GM23338 (cell line): ENCODE results near the gene ZBBX. TPM values are rescaled to one million over a fixed set of nuclear protein-coding genes. Genes with fewer than 3 reads are reported as not detected.

Experiments
- ATAC-seq: fragments of 200-7000 bp; cut with Tn5 transposase; 3 replicates; pipeline ENCODE4 v1.9.1; 2020
- DNase-seq: peaks from one replicate; pipeline ENCODE4 v3.0.0-alpha.2; 2015; ENCODE audit warnings: low spot score
- H2AFZ ChIP-seq: fragments of 200-600 bp; sonication (generic); 2 replicates; pipeline ENCODE4 v1.8.0; 2016; ENCODE audit warnings: antibody characterized with exemption, mild to moderate bottlenecking, moderate library complexity
- H3F3A ChIP-seq: fragments of 200-600 bp; sonication (generic); replicated peaks from 2 replicates; pipeline ENCODE4 v1.8.0; 2017; ENCODE audit warnings: antibody characterized with exemption, mixed run types, low read depth
- H3K27ac ChIP-seq: fragments of 200-600 bp; sonication (generic); 2 replicates; pipeline ENCODE4 v1.6.1; 2016; ENCODE audit warnings: low read depth
- H3K27me3 ChIP-seq: fragments of 200-600 bp; sonication (generic); 2 replicates; pipeline ENCODE4 v1.8.0; 2016; ENCODE audit warnings: mild to moderate bottlenecking, mixed run types, moderate library complexity; ENCODE audit not compliant: insufficient read depth
- H3K36me3 ChIP-seq: fragments of 200-600 bp; sonication (generic); 2 replicates; pipeline ENCODE4 v1.8.0; 2016; ENCODE audit warnings: mild to moderate bottlenecking; ENCODE audit not compliant: insufficient read depth
- H3K4me1 ChIP-seq: fragments of 200-600 bp; sonication (generic); 2 replicates; pipeline ENCODE4 v1.8.0; 2016; ENCODE audit warnings: mild to moderate bottlenecking, moderate library complexity; ENCODE audit not compliant: insufficient read depth
- H3K4me2 ChIP-seq: fragments of 200-600 bp; sonication (generic); 2 replicates; pipeline ENCODE4 v1.7.1; 2017; ENCODE audit warnings: mixed run types
- H3K4me3 ChIP-seq: fragments of 200-600 bp; sonication (generic); 2 replicates; pipeline ENCODE4 v1.6.1; 2016; ENCODE audit warnings: mixed run types
- H3K79me2 ChIP-seq: fragments of 200-600 bp; sonication (generic); replicated peaks from 2 replicates; pipeline ENCODE4 v1.8.0; 2017; ENCODE audit warnings: mild to moderate bottlenecking; ENCODE audit not compliant: insufficient read depth
- H3K9me2 ChIP-seq: fragments of 200-600 bp; sonication (generic); 2 replicates; pipeline ENCODE4 v1.8.0; 2017; ENCODE audit not compliant: insufficient read depth
- H4K20me1 ChIP-seq: fragments of 200-600 bp; sonication (generic); replicated peaks from 2 replicates; pipeline ENCODE4 v1.8.0; 2017; ENCODE audit warnings: mild to moderate bottlenecking; ENCODE audit not compliant: insufficient read depth
- H3K27ac Mint-ChIP-seq: 2 replicates; pipeline ENCODE4 v1.8.0; 2020; ENCODE audit warnings: inconsistent platforms, mild to moderate bottlenecking, moderate library complexity, mixed read lengths
- H3K27me3 Mint-ChIP-seq: 3 replicates; pipeline ENCODE4 v1.8.0; 2022; ENCODE audit warnings: low read depth, mild to moderate bottlenecking, moderate library complexity, mixed read lengths, inconsistent platforms; ENCODE audit not compliant: insufficient read depth, poor library complexity
- H3K36me3 Mint-ChIP-seq: 3 replicates; pipeline ENCODE4 v1.8.0; 2021; ENCODE audit warnings: low read depth, mild to moderate bottlenecking, inconsistent platforms, moderate library complexity, mixed read lengths
- H3K4me1 Mint-ChIP-seq: 3 replicates; pipeline ENCODE4 v1.8.0; 2020; ENCODE audit warnings: mild to moderate bottlenecking, inconsistent platforms, mixed read lengths
- H3K4me3 Mint-ChIP-seq: 3 replicates; pipeline ENCODE4 v1.8.0; 2021; ENCODE audit warnings: moderate library complexity, mild to moderate bottlenecking, inconsistent platforms, mixed read lengths
- H3K9me3 Mint-ChIP-seq: 3 replicates; pipeline ENCODE4 v1.8.0; 2020; ENCODE audit warnings: moderate library complexity, mild to moderate bottlenecking, inconsistent platforms, mixed read lengths
- CREB1 ChIP-seq: fragments of 250-450 bp; sonication (Bioruptor Pico); IDR thresholded peaks from 2 replicates; pipeline ENCODE4 v1.5.0; 2020; ENCODE audit warnings: low read depth, mild to moderate bottlenecking, moderate library complexity
- EZH2 ChIP-seq: fragments of 200-600 bp; sonication (generic); IDR thresholded peaks from one replicate; pipeline ENCODE4 v1.8.0; 2017; ENCODE audit warnings: antibody characterized with exemption, mild to moderate bottlenecking, low read depth; ENCODE audit not compliant: unreplicated experiment
- EZH2phosphoT487 ChIP-seq: fragments of 200-600 bp; sonication (generic); IDR thresholded peaks from one replicate; pipeline ENCODE4 v1.8.1; 2018; ENCODE audit warnings: antibody characterized with exemption; ENCODE audit not compliant: unreplicated experiment
- STAT1 ChIP-seq: IDR thresholded peaks from one replicate; pipeline ENCODE4 v1.6.1; 2016; ENCODE audit warnings: antibody characterized with exemption; ENCODE audit not compliant: unreplicated experiment
- ZNF114 ChIP-seq: fragments of 250-450 bp; sonication (Bioruptor Pico); IDR thresholded peaks from 2 replicates; pipeline ENCODE4 v1.5.0; 2020; ENCODE audit warnings: mild to moderate bottlenecking, moderate library complexity
- ZNF331 ChIP-seq: fragments of 250-450 bp; sonication (Bioruptor Pico); IDR thresholded peaks from 2 replicates; pipeline ENCODE4 v1.5.0; 2020; ENCODE audit warnings: low read depth, mild to moderate bottlenecking, moderate library complexity
- polyA plus RNA-seq: library from polyadenylated mRNA; unstranded; fragments of >200 nt; fragmentation: Nextera tagmentation; extraction: Ambion mirVana; gene quantifications from 2 replicates; pipeline ENCODE4 v1.2.1, GENCODE V29; 2016
- total RNA-seq: library from RNA; depleted of rRNA; stranded (reverse); fragments of >200 nt; shearing (Covaris generic); gene quantifications from 2 replicates; pipeline ENCODE4 v1.2.3, GENCODE V29; 2014
- TF ChIP-seq, protein P1 (sequence below): fragments of 250-450 bp; sonication (Bioruptor Pico); IDR thresholded peaks from 2 replicates; pipeline ENCODE4 v1.5.0; 2020; ENCODE audit warnings: mild to moderate bottlenecking, moderate library complexity

Gene ZBBX
- total and polyA plus RNA-seq, 2 experiments from 2014 or later: 0.90 to 1.1 TPM

GRCh38 chr3:167361306-167361705 is 18.8 kb downstream of the ZBBX start (continued):
- TF ChIP-seq, protein P1, sequence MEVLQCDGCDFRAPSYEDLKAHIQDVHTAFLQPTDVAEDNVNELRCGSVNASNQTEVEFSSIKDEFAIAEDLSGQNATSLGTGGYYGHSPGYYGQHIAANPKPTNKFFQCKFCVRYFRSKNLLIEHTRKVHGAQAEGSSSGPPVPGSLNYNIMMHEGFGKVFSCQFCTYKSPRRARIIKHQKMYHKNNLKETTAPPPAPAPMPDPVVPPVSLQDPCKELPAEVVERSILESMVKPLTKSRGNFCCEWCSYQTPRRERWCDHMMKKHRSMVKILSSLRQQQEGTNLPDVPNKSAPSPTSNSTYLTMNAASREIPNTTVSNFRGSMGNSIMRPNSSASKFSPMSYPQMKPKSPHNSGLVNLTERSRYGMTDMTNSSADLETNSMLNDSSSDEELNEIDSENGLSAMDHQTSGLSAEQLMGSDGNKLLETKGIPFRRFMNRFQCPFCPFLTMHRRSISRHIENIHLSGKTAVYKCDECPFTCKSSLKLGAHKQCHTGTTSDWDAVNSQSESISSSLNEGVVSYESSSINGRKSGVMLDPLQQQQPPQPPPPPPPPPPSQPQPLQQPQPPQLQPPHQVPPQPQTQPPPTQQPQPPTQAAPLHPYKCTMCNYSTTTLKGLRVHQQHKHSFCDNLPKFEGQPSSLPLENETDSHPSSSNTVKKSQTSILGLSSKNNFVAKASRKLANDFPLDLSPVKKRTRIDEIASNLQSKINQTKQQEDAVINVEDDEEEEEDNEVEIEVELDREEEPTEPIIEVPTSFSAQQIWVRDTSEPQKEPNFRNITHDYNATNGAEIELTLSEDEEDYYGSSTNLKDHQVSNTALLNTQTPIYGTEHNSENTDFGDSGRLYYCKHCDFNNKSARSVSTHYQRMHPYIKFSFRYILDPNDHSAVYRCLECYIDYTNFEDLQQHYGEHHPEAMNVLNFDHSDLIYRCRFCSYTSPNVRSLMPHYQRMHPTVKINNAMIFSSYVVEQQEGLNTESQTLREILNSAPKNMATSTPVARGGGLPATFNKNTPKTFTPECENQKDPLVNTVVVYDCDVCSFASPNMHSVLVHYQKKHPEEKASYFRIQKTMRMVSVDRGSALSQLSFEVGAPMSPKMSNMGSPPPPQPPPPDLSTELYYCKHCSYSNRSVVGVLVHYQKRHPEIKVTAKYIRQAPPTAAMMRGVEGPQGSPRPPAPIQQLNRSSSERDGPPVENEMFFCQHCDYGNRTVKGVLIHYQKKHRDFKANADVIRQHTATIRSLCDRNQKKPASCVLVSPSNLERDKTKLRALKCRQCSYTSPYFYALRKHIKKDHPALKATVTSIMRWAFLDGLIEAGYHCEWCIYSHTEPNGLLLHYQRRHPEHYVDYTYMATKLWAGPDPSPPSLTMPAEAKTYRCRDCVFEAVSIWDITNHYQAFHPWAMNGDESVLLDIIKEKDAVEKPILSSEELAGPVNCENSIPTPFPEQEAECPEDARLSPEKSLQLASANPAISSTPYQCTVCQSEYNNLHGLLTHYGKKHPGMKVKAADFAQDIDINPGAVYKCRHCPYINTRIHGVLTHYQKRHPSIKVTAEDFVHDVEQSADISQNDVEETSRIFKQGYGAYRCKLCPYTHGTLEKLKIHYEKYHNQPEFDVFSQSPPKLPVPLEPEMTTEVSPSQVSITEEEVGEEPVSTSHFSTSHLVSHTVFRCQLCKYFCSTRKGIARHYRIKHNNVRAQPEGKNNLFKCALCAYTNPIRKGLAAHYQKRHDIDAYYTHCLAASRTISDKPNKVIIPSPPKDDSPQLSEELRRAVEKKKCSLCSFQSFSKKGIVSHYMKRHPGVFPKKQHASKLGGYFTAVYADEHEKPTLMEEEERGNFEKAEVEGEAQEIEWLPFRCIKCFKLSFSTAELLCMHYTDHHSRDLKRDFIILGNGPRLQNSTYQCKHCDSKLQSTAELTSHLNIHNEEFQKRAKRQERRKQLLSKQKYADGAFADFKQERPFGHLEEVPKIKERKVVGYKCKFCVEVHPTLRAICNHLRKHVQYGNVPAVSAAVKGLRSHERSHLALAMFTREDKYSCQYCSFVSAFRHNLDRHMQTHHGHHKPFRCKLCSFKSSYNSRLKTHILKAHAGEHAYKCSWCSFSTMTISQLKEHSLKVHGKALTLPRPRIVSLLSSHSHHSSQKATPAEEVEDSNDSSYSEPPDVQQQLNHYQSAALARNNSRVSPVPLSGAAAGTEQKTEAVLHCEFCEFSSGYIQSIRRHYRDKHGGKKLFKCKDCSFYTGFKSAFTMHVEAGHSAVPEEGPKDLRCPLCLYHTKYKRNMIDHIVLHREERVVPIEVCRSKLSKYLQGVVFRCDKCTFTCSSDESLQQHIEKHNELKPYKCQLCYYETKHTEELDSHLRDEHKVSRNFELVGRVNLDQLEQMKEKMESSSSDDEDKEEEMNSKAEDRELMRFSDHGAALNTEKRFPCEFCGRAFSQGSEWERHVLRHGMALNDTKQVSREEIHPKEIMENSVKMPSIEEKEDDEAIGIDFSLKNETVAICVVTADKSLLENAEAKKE: no peak
- no peak for TF ChIP-seq EZH2

- H3K36me3 Mint-ChIP-seq: no peaks in the 10 kb centered on the region
- no peaks in the 10 kb centered on the region; the same call in 2 of the 3 replicates for H3K9me3 Mint-ChIP-seq
- Histone ChIP-seq H2AFZ (no peak overlapping the region), H3K4me2 (no peak overlapping the region), H3K27ac (no peak overlapping the region), H3K36me3 (no peaks in the 10 kb centered on the region), H3K27me3 (no peaks in the 10 kb centered on the region), H4K20me1 (no peaks in the 10 kb centered on the region), H3K4me1 (no peaks in the 10 kb centered on the region), H3K79me2 (no peaks in the 10 kb centered on the region), H3F3A (no peaks in the 10 kb centered on the region), H3K4me3 (no peak overlapping the region), H3K9me2 (no peaks in the 10 kb centered on the region)
- no peak overlapping the region for H3K4me3 Mint-ChIP-seq
- DNase-seq (no peak), ATAC-seq (no peak)
- no peak overlapping the region for H3K27ac Mint-ChIP-seq
- TF ChIP-seq CREB1 (CRISPR knock-in tag) (no peak), ZNF114 (CRISPR knock-in tag) (no peak)
- no peaks in the 10 kb centered on the region for H3K27me3 Mint-ChIP-seq
- H3K4me1 Mint-ChIP-seq: no peaks in the 10 kb centered on the region
Observed at GRCh38 chr3:167355446-167355845, 24.7 kb downstream of the ZBBX start.

DNA sequence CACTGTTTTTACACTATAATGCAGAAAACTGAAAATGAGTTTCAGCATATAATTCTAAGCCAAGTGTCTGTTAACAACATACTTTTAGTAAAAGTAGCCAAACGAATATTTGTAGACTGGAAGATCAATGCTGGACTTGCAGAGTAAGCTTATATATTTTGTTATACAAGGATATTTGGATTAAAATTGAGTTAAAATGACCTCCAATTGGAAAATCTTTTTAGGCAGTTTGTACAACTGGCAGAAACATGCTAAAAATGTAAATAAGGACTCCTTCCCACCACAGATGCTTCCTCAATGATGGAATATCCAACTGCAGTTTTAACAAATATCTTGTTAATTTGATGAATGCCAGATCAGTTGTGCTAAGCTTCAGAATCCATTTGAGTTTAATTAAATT is 25.3 kb downstream of the ZBBX start:
- Histone ChIP-seq H3K36me3 (no peaks in the 10 kb centered on the region), H3K9me2 (no peaks in the 10 kb centered on the region), H3K4me3 (no peak overlapping the region), H4K20me1 (no peaks in the 10 kb centered on the region), H3K27ac (no peak overlapping the region), H3K4me1 (no peaks in the 10 kb centered on the region), H2AFZ (no peak overlapping the region), H3F3A (no peaks in the 10 kb centered on the region), H3K79me2 (no peaks in the 10 kb centered on the region), H3K4me2 (no peak overlapping the region), H3K27me3 (no peaks in the 10 kb centered on the region)
- no peaks in the 10 kb centered on the region; the same call in 2 of the 3 replicates for H3K9me3 Mint-ChIP-seq
- no peak for ATAC-seq
- H3K27ac Mint-ChIP-seq: no peak overlapping the region
- no peak overlapping the region for H3K4me3 Mint-ChIP-seq
- H3K27me3 Mint-ChIP-seq: no peaks in the 10 kb centered on the region
- no peaks in the 10 kb centered on the region for H3K4me1 Mint-ChIP-seq
- no peaks in the 10 kb centered on the region for H3K36me3 Mint-ChIP-seq
- no peak for DNase-seq
- TF ChIP-seq STAT1: no peak
- TF ChIP-seq EZH2phosphoT487: no peak
- no peak for TF ChIP-seq ZNF331 (CRISPR knock-in tag)
